Cardiac fibroblast (primary cell): ENCODE data around the gene LIPT2.

Experiments used
- DNase-seq, 2 donors: peaks; one replicate each; pipeline versions ENCODE4 v3.0.0 to v3.0.0-alpha.2; 2010; ENCODE audit warnings: low read depth in 2 of 2
- H3K4me3 ChIP-seq, 2 donors: replicated peaks in 1 of 2; 1 replicate in 1 of 2; 2 replicates in 1 of 2; pipeline ENCODE4 v1.5.1; 2011; ENCODE audit warnings: low read depth in 2 of 2, low read length in 2 of 2, mild to moderate bottlenecking in 2 of 2, moderate library complexity in 1 of 2
- TF ChIP-seq, protein P1 (sequence below): IDR thresholded peaks from one replicate; pipeline ENCODE4 v1.5.1; 2011; ENCODE audit warnings: low read depth, mild to moderate bottlenecking, low read length, inconsistent platforms

LIPT2 gene

DNA sequence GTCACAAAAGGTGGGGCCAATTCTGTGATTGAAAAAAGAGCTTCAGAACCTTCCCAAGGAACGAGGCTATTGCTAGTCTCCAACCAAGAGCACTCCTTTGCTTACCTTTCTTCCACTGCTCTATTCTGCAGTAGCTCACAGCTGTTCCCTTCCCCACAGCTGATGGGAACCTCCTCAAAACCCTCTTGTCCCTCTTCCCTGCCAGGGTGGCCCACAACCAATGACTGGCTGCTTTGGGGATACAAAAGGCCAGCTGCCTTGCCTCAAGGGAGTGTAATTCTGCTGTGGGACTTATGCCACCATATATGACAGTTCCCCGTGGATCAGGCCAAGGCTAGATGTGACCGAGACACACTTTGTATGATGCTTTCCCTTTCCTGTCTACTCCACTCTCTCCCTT lies 41.2 kb downstream of the LIPT2 start:
- no peak overlapping the region for H3K4me3 ChIP-seq
- TF ChIP-seq, protein P1, sequence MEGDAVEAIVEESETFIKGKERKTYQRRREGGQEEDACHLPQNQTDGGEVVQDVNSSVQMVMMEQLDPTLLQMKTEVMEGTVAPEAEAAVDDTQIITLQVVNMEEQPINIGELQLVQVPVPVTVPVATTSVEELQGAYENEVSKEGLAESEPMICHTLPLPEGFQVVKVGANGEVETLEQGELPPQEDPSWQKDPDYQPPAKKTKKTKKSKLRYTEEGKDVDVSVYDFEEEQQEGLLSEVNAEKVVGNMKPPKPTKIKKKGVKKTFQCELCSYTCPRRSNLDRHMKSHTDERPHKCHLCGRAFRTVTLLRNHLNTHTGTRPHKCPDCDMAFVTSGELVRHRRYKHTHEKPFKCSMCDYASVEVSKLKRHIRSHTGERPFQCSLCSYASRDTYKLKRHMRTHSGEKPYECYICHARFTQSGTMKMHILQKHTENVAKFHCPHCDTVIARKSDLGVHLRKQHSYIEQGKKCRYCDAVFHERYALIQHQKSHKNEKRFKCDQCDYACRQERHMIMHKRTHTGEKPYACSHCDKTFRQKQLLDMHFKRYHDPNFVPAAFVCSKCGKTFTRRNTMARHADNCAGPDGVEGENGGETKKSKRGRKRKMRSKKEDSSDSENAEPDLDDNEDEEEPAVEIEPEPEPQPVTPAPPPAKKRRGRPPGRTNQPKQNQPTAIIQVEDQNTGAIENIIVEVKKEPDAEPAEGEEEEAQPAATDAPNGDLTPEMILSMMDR = no peak
- no peak for DNase-seq

DNA sequence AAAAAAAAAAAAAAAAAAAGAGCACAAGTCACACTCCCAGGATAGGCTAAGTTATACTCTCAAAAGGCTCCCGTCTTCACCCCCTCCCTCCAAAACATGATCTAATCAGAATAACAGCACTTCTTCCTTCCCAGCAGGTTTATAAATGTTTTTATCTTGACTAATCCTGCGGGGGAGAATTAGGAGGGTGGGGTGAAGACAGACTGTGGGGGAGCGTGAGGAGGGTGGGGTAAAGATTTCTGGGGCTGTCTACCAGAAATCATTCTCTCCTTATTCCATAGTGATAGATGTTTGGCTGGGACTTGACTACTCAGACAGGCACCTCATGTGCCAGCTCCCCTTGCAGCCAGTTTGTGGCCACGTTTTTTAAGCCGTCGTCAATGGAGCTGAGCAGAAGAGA lies 43.2 kb downstream of the LIPT2 start:
- H3K4me3 ChIP-seq = no peak overlapping the region
- no peak for DNase-seq
- TF ChIP-seq, protein P1 = no peak

DNA sequence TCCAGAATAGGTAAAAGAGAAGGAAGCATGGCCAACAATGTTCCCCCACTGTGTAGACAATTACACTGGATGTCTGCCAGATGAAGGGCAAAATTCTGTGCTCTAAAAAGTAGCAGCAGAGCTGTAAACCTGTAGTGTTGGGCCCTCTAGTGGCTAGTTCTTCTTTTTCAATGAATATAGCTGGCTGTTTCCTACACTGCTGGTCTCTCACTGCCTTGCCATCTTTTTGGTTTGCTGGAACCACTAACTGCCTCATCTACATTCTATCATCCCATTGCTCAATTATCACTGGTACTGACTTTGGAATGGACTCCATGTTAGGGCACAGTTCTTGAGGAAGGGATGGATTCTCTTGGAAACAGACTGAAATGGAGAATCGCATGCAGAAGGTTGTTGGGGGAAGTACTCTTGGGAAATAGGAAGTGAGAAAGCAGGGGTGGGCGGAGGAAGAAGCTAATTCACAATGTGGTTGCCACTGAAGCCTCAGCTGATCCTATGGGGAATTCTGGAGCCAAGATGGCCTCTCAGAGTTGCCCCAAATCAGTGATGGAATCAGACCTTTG lies 44.1 kb downstream of the LIPT2 start:
- peak overlapping the region in 1 of 2 donors; percentile 16 for H3K4me3 ChIP-seq
- TF ChIP-seq, protein P1 = peak; percentile 57
- peak; percentile 89 to 92 for DNase-seq

DNA sequence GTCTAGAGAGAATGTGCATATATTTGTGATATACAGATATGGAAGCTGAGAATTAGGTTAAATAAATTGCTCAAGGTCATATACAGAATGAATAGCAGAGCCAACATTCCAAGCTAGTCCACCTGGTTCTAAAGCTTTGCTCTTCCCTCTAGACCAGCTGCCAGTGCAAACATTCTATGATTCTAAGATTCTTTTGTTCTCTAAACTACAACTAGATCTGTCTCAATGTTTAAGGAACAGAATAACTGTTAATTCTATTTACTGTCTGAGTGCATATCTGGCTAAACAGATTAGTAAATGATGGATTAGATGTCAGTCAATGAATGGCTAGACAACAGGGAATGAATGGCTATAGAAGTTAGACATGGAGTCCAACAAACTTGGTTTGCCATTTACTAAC lies 45.8 kb downstream of the LIPT2 start:
- TF ChIP-seq, protein P1 = no peak
- H3K4me3 ChIP-seq = no peak overlapping the region
- no peak for DNase-seq

DNA sequence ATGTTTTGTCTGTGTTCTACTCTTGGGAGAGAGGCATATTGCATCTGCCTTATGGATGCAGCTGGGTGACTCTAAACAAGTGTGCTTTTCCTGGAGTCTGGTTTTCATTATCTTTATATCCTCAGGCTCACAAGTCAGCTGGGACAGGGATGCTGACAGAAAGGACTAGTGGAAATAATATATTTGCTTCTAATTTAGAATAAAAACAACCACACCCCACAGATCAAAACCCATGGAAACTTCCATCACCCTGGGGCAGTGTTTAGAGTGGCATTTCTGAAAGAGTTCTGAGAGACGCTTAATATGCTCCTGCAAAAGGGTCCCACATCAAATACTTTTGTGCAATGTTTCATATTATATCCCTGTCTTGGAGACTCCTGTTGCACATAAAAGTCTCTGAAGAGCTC lies 47.0 kb downstream of the LIPT2 start:
- no peak overlapping the region for H3K4me3 ChIP-seq
- DNase-seq = no peak
- TF ChIP-seq, protein P1 = no peak

DNA sequence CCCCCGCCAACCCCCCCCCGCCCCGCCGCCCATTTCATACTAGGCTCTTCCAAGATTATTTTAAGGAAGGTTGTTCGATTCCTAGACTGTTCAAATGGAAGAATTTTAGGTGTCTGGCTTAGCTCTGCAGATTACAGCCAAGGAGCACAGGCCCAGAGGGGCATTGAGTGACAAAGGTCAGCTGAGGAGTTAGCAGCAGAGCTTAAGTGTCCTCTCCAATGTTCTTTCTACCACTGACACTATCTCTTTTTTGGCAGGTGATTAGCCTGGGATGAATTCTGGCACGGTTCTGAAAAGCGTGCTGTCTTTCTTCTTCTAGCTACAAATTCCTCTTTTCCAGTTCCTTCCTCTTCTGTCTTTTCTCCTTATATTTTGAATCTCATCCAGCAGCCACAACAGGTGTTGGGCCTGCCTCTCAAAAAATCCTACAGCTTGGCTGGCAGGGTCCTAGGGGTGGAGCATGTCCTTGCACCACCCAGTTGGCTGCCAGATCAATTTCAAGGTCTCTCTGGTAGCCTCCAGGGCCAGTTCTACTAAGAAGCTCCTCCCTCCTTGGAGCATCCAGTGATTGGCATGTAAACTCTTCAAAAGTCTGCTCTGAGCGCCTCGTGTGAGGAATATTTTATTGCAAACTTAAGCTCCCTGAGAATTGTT lies 49.2 kb downstream of the LIPT2 start:
- H3K4me3 ChIP-seq = no peak overlapping the region
- no peak for DNase-seq
- TF ChIP-seq, protein P1 = no peak
